ENCODE results near the gene UCP3.

DNA sequence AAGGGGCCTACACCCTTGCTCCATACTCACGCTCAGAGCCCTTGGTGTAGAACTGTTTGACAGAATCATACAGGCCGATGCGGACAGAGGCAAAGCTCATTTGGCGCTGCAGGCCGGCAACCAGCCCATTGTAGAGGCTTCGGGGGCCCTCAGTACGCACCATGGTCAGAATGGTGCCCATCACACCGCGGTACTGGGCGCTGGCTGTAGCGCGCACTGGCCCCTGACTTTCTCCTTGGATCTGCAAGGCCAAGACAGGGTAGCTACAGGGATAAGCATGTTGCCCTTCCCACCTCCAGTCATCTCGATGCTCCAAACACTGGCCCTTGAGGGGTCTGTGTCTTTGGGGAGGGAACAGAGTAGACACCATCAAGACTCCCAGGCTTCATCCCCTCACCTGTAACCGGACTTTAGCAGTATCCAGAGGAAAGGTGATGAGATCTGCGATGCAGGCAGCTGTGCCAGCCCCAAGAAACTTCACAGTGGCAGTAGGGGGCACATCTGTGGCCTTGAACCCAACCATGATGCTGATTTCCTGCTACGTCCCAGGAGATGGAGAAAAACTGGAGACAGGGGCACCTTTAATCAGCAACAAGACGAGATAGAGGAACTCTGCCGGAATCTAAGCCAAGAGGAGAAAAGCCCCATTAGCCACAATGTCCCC lies 30.9 kb downstream of the UCP3 start:
- TF ChIP-seq, protein P1, sequence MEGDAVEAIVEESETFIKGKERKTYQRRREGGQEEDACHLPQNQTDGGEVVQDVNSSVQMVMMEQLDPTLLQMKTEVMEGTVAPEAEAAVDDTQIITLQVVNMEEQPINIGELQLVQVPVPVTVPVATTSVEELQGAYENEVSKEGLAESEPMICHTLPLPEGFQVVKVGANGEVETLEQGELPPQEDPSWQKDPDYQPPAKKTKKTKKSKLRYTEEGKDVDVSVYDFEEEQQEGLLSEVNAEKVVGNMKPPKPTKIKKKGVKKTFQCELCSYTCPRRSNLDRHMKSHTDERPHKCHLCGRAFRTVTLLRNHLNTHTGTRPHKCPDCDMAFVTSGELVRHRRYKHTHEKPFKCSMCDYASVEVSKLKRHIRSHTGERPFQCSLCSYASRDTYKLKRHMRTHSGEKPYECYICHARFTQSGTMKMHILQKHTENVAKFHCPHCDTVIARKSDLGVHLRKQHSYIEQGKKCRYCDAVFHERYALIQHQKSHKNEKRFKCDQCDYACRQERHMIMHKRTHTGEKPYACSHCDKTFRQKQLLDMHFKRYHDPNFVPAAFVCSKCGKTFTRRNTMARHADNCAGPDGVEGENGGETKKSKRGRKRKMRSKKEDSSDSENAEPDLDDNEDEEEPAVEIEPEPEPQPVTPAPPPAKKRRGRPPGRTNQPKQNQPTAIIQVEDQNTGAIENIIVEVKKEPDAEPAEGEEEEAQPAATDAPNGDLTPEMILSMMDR (IDR thresholded peaks at IDR 0.05) = no peak
- no peak for TF ChIP-seq POLR2A (IDR thresholded peaks at IDR 0.05)
- TF ChIP-seq EP300 (IDR thresholded peaks at IDR 0.05) = no peak
